ENCODE data around the gene MORN4.

- TF ChIP-seq EZH2 (IDR thresholded peaks at IDR 0.05; ENCODE audit: low read length) = no peak
- TF ChIP-seq, protein P1, sequence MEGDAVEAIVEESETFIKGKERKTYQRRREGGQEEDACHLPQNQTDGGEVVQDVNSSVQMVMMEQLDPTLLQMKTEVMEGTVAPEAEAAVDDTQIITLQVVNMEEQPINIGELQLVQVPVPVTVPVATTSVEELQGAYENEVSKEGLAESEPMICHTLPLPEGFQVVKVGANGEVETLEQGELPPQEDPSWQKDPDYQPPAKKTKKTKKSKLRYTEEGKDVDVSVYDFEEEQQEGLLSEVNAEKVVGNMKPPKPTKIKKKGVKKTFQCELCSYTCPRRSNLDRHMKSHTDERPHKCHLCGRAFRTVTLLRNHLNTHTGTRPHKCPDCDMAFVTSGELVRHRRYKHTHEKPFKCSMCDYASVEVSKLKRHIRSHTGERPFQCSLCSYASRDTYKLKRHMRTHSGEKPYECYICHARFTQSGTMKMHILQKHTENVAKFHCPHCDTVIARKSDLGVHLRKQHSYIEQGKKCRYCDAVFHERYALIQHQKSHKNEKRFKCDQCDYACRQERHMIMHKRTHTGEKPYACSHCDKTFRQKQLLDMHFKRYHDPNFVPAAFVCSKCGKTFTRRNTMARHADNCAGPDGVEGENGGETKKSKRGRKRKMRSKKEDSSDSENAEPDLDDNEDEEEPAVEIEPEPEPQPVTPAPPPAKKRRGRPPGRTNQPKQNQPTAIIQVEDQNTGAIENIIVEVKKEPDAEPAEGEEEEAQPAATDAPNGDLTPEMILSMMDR (optimal IDR thresholded peaks at IDR 0.05 in 1 of 3, IDR thresholded peaks at IDR 0.05 in 1 of 3, conservative IDR thresholded peaks at IDR 0.05 in 1 of 3; ENCODE audit: extremely low read depth in 1 of 3, insufficient read depth in 2 of 3, low read length in 3 of 3) = no peak
Observed at GRCh38 chr10:97570146-97570788, 63.0 kb downstream of the MORN4 start.
